ENCODE data around the gene NUP153. TPM values are rescaled to one million over a fixed set of nuclear protein-coding genes. Genes with fewer than 3 reads are reported as not detected.

The NUP153 gene
- total and polyA plus RNA-seq, 10 of the 15 experiments (the other 5 are each of a cell fraction or from before 2014, with no cell fraction given) = 13.9 to 77.7 (median 56.2) TPM

- TF ChIP-seq BHLHE40 (IDR thresholded peaks at IDR 0.05; ENCODE audit: borderline replicate concordance in 1 of 2, low read depth in 2 of 2, low read length in 1 of 2) (peak; percentile 78 to 92), MAX (IDR thresholded peaks at IDR 0.05; ENCODE audit: low read depth, low read length) (no peak), NKRF (conservative IDR thresholded peaks at IDR 0.05) (peak; percentile 78; the same call in 1 of the 2 replicates), CBX5 (IDR thresholded peaks at IDR 0.05; ENCODE audit: low read depth) (no peak; the same call in 1 of the 2 replicates), EP300 (IDR thresholded peaks at IDR 0.05; ENCODE audit: borderline replicate concordance in 1 of 2, control insufficient read depth in 1 of 2, low read depth in 2 of 2, low read length in 2 of 2) (0 out of 4 replicates have a peak, but pooled peaks of 1 of the 2 experiments have one; percentile 4), MXI1 (IDR thresholded peaks at IDR 0.05; ENCODE audit: low read depth, low read length) (peak; percentile 26; the same call in 1 of the 2 replicates), MTA2 (IDR thresholded peaks at IDR 0.05; ENCODE audit: low read depth) (no peak), TARDBP (IDR thresholded peaks at IDR 0.05; ENCODE audit: borderline replicate concordance) (no peak), IKZF1 (conservative IDR thresholded peaks at IDR 0.05) (peak; percentile 40; the same call in 1 of the 2 replicates), ASH2L (IDR thresholded peaks at IDR 0.05; ENCODE audit: borderline replicate concordance, low read depth) (no peak), PKNOX1 (IDR thresholded peaks at IDR 0.05) (no peak), MYB (IDR thresholded peaks at IDR 0.05; ENCODE audit: borderline replicate concordance, low read depth, low read length) (no peak), SUPT20H (IDR thresholded peaks at IDR 0.05; ENCODE audit: borderline replicate concordance, control insufficient read depth, low read depth, low read length) (no peak), IRF5 (IDR thresholded peaks at IDR 0.05; ENCODE audit: borderline replicate concordance) (no peak), HSF1 (IDR thresholded peaks at IDR 0.05; ENCODE audit: low read depth, low read length) (no peak), NFXL1 (IDR thresholded peaks at IDR 0.05; ENCODE audit: borderline replicate concordance) (no peak), POLR2AphosphoS5 (IDR thresholded peaks at IDR 0.05; ENCODE audit: low read length) (no peak), EGR1 (IDR thresholded peaks at IDR 0.05; ENCODE audit: borderline replicate concordance in 1 of 2, low read depth in 2 of 2, low read length in 2 of 2) (peak in 1 of 2 experiments; percentile 97; a peak in 2 of 3 replicates), EZH2 (IDR thresholded peaks at IDR 0.05; ENCODE audit: borderline replicate concordance, control insufficient read depth, low read depth, low read length) (no peak), TCF12 (IDR thresholded peaks at IDR 0.05; ENCODE audit: low read depth, low read length) (no peak), RCOR1 (conservative IDR thresholded peaks at IDR 0.05; ENCODE audit: low read depth, low read length) (no peak), JUND (IDR thresholded peaks at IDR 0.05; ENCODE audit: low read depth, low read length) (no peak)
These were observed 106.0 kb downstream of the NUP153 start (continued) for GRCh38 chr6:17600527-17601385.

All from GM12878 (cell line).